K562 (cell line): Measurements from ENCODE around the gene ELMO1. TPM values are rescaled to one million over a fixed set of nuclear protein-coding genes. Genes with fewer than 3 reads are reported as not detected.

Experiments used
- CC2D1A ChIP-seq: fragments of 450-650 bp; IDR thresholded peaks from 2 replicates; pipeline ENCODE4 v1.6.1; 2017; ENCODE audit warnings: mild to moderate bottlenecking
- FOXM1 ChIP-seq, 2 experiments: fragments of 450-650 bp in 1 of 2; sonication (generic) in 1 of 2; formaldehyde crosslinking in 1 of 2; IDR thresholded peaks; 2 replicates each; pipeline versions ENCODE4 v1.6.1 to v1.9.0; 2017 to 2022; ENCODE audit warnings: low read depth in 2 of 2, mild to moderate bottlenecking in 2 of 2, missing genetic modification reagents in 1 of 2, moderate library complexity in 1 of 2
- HOXB6 ChIP-seq: fragments of 250-450 bp; sonication (Bioruptor Pico); IDR thresholded peaks from 2 replicates; pipeline ENCODE4 v1.5.1; 2022; ENCODE audit warnings: mild to moderate bottlenecking, borderline replicate concordance
- MAZ ChIP-seq, 2 experiments: fragments of 450-650 bp in 1 of 2; sonication (generic) in 1 of 2; formaldehyde crosslinking; IDR thresholded peaks in 1 of 2; conservative IDR thresholded peaks in 1 of 2; 2 replicates each; pipeline versions ENCODE4 v1.4.0 to v1.5.0; 2020; ENCODE audit warnings: mild to moderate bottlenecking in 1 of 2, missing genetic modification reagents in 1 of 2
- MYC ChIP-seq, 2 experiments: fragments of 250-450 bp in 1 of 2; sonication (Bioruptor Pico) in 1 of 2; IDR thresholded peaks; 2 replicates each; pipeline versions ENCODE4 v1.5.1 to v1.6.1; 2012 to 2021; ENCODE audit warnings: low read depth in 2 of 2, borderline replicate concordance in 1 of 2, improper control_type of control experiment in 1 of 2, low read length in 1 of 2, mild to moderate bottlenecking in 1 of 2, moderate library complexity in 1 of 2
- RAD21 ChIP-seq, 2 experiments: fragments of 250-450 bp in 1 of 2; fragments of 450-650 bp in 1 of 2; sonication (Bioruptor Pico) in 1 of 2; formaldehyde crosslinking in 1 of 2; IDR thresholded peaks in 1 of 2; conservative IDR thresholded peaks in 1 of 2; 2 replicates each; pipeline versions ENCODE4 v1.4.0 to v1.8.0; 2020 to 2022; ENCODE audit warnings: mild to moderate bottlenecking in 2 of 2, moderate library complexity in 1 of 2
- polyA plus RNA-seq, 8 experiments: library from polyadenylated mRNA; depleted of rRNA in 4 of 8; stranded (reverse) in 5 of 8; unstranded in 3 of 8; fragments of >200 nt; fragmentation: Nextera tagmentation in 2 of 8; fragmentation: Illumina TruSeq in 1 of 8; extraction: Ambion mirVana in 2 of 8; extraction: Trizol in 1 of 8; gene quantifications; 2 replicates each; pipeline versions ENCODE4 v1.2.1 to v1.2.3, GENCODE V29; 2011 to 2014; ENCODE audit warnings: inconsistent platforms in 1 of 8, missing spikeins in 1 of 8
- total RNA-seq, 7 experiments: library from RNA; depleted of rRNA in 6 of 7; stranded (reverse); fragments of >200 nt in 6 of 7; fragmentation: Illumina TruSeq in 2 of 7; extraction: Trizol in 2 of 7; gene quantifications; 2 replicates each; pipeline versions ENCODE4 v1.2.1 to v1.2.3, GENCODE V29; 2011 to 2021; ENCODE audit warnings: low replicate concordance in 1 of 7
- TF ChIP-seq, protein P1 (sequence below): sonication (generic); formaldehyde crosslinking; IDR thresholded peaks from 2 replicates; pipeline ENCODE4 v1.8.0; 2022; ENCODE audit warnings: missing genetic modification reagents, mild to moderate bottlenecking, borderline replicate concordance

The ELMO1 gene
- total and polyA plus RNA-seq, 9 of the 15 experiments (the other 6 are each of a cell fraction or from before 2014, with no cell fraction given) = 0.36 to 7.2 (median 3.6) TPM

DNA sequence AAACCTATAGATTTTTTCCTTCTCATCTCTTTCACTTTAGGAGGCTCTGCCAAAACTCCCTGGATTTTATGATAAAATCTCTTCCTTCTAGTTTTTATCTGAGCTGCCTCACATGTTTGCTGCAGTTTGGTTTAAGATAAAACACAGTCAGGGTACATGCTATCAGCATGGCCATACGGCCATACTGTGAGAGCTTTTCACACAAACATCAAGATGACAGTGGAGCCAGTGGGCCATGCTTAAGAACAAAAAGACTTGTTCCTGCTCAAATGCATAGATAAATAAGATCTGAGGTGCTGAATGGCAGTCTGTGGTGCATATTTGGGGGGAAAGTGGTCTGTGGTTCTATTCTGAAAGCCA, 91.0 kb downstream of the ELMO1 start (continued):
- TF ChIP-seq, protein P1, sequence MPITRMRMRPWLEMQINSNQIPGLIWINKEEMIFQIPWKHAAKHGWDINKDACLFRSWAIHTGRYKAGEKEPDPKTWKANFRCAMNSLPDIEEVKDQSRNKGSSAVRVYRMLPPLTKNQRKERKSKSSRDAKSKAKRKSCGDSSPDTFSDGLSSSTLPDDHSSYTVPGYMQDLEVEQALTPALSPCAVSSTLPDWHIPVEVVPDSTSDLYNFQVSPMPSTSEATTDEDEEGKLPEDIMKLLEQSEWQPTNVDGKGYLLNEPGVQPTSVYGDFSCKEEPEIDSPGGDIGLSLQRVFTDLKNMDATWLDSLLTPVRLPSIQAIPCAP (CRISPR knock-in tag) = no peak
- TF ChIP-seq MAZ (CRISPR knock-in tag; conservative IDR thresholded peaks at IDR 0.05 in 1 of 2, IDR thresholded peaks at IDR 0.05 in 1 of 2) = peak in 1 of 2 experiments; percentile 55; a peak in 1 of 4 replicates
- TF ChIP-seq MYC (IDR thresholded peaks at IDR 0.05; ENCODE audit: low read depth, low read length) = 0 out of 2 replicates have a peak, but pooled peaks have one; percentile 44
- TF ChIP-seq MYC (CRISPR knock-in tag; IDR thresholded peaks at IDR 0.05; ENCODE audit: borderline replicate concordance, low read depth) = no peak
- TF ChIP-seq FOXM1 (IDR thresholded peaks at IDR 0.05; ENCODE audit: low read depth) = peak; percentile 90
- no peak for TF ChIP-seq FOXM1 (CRISPR knock-in tag; IDR thresholded peaks at IDR 0.05; ENCODE audit: low read depth)
- TF ChIP-seq CC2D1A = peak; percentile 48; the same call in 1 of the 2 replicates
- TF ChIP-seq RAD21 (CRISPR knock-in tag; conservative IDR thresholded peaks at IDR 0.05 in 1 of 2, IDR thresholded peaks at IDR 0.05 in 1 of 2) = 0 out of 4 replicates have a peak, but pooled peaks of 1 of the 2 experiments have one; percentile 27
- no peak for TF ChIP-seq HOXB6 (CRISPR knock-in tag)
- TF ChIP-seq, all 486 proteins: peak for 90
